Measurements from ENCODE around the gene SMAP2. TPM values are rescaled to one million over a fixed set of nuclear protein-coding genes. Genes with fewer than 3 reads are reported as not detected.

The SMAP2 gene
- total and polyA plus RNA-seq, 11 donors: 8.9 to 44.4 (median 12.9) TPM

GRCh38 chr1:40383095-40383487 is 9.6 kb downstream of the SMAP2 start:
- no peaks in the 10 kb centered on the region for H3K9me3 ChIP-seq
- peak overlapping the region in 5 of 12 donors; percentile 53 to 99 (median 65) for H3K27ac ChIP-seq
- H3K4me3 ChIP-seq: peak overlapping the region in 2 of 12 donors; percentile 19 to 33
- peaks cover 0 to 15% (median 0%) of the 10 kb centered on the region in 9 donors for H3K36me3 ChIP-seq
- intact Hi-C loops (cut with DNase I): no loop called here
- WGBS, 4 donors: 72 to 79% (median 76%) methylated on average over 7 of the region's 7 CpGs
- DNase-seq: no peak
- peaks cover 0 to 100% (median 42%) of the 10 kb centered on the region in 12 donors for H3K4me1 ChIP-seq
- ATAC-seq: peak in 2 of 4 donors; percentile 22 to 39
- no peaks in the 10 kb centered on the region for H3K27me3 ChIP-seq
- TF ChIP-seq CTCF (IDR thresholded peaks at IDR 0.05) (no peak), POLR2A (IDR thresholded peaks at IDR 0.05) (no peak)

GRCh38 chr1:40383488-40384412 is 10.2 kb downstream of the SMAP2 start:
- peak overlapping the region in 11 of 12 donors; percentile 11 to 99 (median 65) for H3K27ac ChIP-seq
- peaks cover 0 to 95% (median 42%) of the 10 kb centered on the region in 12 donors for H3K4me1 ChIP-seq
- peak overlapping the region in 1 of 12 donors; percentile 33 for H3K4me3 ChIP-seq
- H3K27me3 ChIP-seq: no peaks in the 10 kb centered on the region
- 79 to 85% (median 82%) methylated on average over 9 of the region's 9 CpGs for whole genome bisulfite sequencing, 4 donors
- no peak for DNase-seq
- intact Hi-C loops (cut with DNase I): no loop called here
- H3K36me3 ChIP-seq: peaks cover 0 to 17% (median 0%) of the 10 kb centered on the region in 9 donors
- no peaks in the 10 kb centered on the region for H3K9me3 ChIP-seq
- no peak for ATAC-seq
- no peak for TF ChIP-seq POLR2A (IDR thresholded peaks at IDR 0.05)
- no peak for TF ChIP-seq CTCF (IDR thresholded peaks at IDR 0.05)

DNA sequence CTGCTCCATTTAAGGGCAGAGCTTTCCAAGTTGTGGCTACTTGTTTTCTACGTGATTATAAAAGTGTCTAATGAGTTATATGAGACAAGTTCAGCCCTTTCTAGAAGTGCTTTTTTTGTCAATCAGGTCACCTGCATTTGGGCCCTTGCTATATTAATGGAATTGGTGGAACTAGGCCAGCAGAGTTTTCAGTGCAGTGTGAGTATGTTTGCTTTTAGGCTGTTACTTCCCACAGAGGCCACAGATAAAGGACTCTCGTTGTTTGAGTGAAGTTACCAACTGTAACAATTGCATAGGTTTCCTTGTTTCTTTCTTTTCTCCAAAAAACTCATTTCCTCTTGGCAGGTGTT is 10.9 kb downstream of the SMAP2 start:
- Histone ChIP-seq H3K4me3 (peak overlapping the region in 1 of 12 donors; percentile 33), H3K4me1 (peaks cover 0 to 95% (median 42%) of the 10 kb centered on the region in 12 donors), H3K36me3 (peaks cover 0 to 18% (median 0%) of the 10 kb centered on the region in 9 donors), H3K27me3 (no peaks in the 10 kb centered on the region), H3K27ac (peak overlapping the region in 11 of 12 donors; percentile 31 to 99 (median 65)), H3K9me3 (no peaks in the 10 kb centered on the region)
- no peak for TF ChIP-seq POLR2A (IDR thresholded peaks at IDR 0.05)
- TF ChIP-seq CTCF (IDR thresholded peaks at IDR 0.05): no peak
- ATAC-seq (no peak), DNase-seq (no peak)
- WGBS, 4 donors: 22 to 34% (median 27%) methylated on average over 2 of the region's 2 CpGs
- intact Hi-C loops (cut with DNase I): no loop called here

GRCh38 chr1:40384887-40385286 is 11.4 kb downstream of the SMAP2 start:
- WGBS, 4 donors: 78 to 88% (median 82%) methylated on average over 6 of the region's 6 CpGs
- intact Hi-C loops (cut with DNase I): no loop called here
- H3K4me1 ChIP-seq: peaks cover 0 to 95% (median 42%) of the 10 kb centered on the region in 12 donors
- no peak for DNase-seq
- no peaks in the 10 kb centered on the region for H3K9me3 ChIP-seq
- ATAC-seq: no peak
- TF ChIP-seq CTCF (IDR thresholded peaks at IDR 0.05) (no peak), POLR2A (IDR thresholded peaks at IDR 0.05) (no peak)
- H3K36me3 ChIP-seq: peaks cover 0 to 19% (median 0%) of the 10 kb centered on the region in 9 donors
- no peaks in the 10 kb centered on the region for H3K27me3 ChIP-seq
- peak overlapping the region; percentile 31 to 99 (median 65) for H3K27ac ChIP-seq
- peak overlapping the region in 1 of 12 donors; percentile 39 for H3K4me3 ChIP-seq

All from heart left ventricle (tissue), 16 donors.